ENCODE results near the gene KCNQ5. TPM values are rescaled to one million over a fixed set of nuclear protein-coding genes. Genes with fewer than 3 reads are reported as not detected.

KCNQ5 gene
- total and polyA plus RNA-seq, 2 donors (not counting 1 experiment from before 2014, with no cell fraction given) = 0.74 to 4.6 TPM

- Histone ChIP-seq H4K20me1 (ENCODE audit: control insufficient read depth, extremely low read depth, insufficient read depth, low read length) (no peaks in the 10 kb centered on the region), H3K9ac (ENCODE audit: insufficient read depth, low read length) (no peak overlapping the region), H3K79me2 (ENCODE audit: control insufficient read depth, insufficient read depth, low read length) (no peaks in the 10 kb centered on the region), H3K9me3 (ENCODE audit: control insufficient read depth, insufficient read depth, low read depth, low read length) (no peaks in the 10 kb centered on the region), H2AFZ (ENCODE audit: low read length) (no peak overlapping the region), H3K27ac (ENCODE audit: insufficient read depth, low read length) (no peak overlapping the region), H3K27me3 (ENCODE audit: control insufficient read depth, insufficient read depth, low read length) (no peaks in the 10 kb centered on the region), H3K4me1 (ENCODE audit: control insufficient read depth, extremely low read depth, insufficient read depth, low read length) (peaks cover 3% of the 10 kb centered on the region), H3K36me3 (ENCODE audit: control insufficient read depth, insufficient read depth, low read length) (no peaks in the 10 kb centered on the region), H3K4me2 (ENCODE audit: extremely low read depth, insufficient read depth, low read length) (no peak overlapping the region), H3K4me3 (replicated peaks in 1 of 4; ENCODE audit: control extremely low read depth in 1 of 4, insufficient read depth in 1 of 4, low read depth in 3 of 4, low read length in 4 of 4) (no peak overlapping the region)
- DNase-seq (ENCODE audit: low read depth in 2 of 2) = peak in 1 of 2 donors; percentile 41
- TF ChIP-seq EZH2 (IDR thresholded peaks at IDR 0.05; ENCODE audit: low read length, missing control alignments) = no peak
These were observed 29.3 kb downstream of the KCNQ5 start for GRCh38 chr6:72651174-72651573.

DNA sequence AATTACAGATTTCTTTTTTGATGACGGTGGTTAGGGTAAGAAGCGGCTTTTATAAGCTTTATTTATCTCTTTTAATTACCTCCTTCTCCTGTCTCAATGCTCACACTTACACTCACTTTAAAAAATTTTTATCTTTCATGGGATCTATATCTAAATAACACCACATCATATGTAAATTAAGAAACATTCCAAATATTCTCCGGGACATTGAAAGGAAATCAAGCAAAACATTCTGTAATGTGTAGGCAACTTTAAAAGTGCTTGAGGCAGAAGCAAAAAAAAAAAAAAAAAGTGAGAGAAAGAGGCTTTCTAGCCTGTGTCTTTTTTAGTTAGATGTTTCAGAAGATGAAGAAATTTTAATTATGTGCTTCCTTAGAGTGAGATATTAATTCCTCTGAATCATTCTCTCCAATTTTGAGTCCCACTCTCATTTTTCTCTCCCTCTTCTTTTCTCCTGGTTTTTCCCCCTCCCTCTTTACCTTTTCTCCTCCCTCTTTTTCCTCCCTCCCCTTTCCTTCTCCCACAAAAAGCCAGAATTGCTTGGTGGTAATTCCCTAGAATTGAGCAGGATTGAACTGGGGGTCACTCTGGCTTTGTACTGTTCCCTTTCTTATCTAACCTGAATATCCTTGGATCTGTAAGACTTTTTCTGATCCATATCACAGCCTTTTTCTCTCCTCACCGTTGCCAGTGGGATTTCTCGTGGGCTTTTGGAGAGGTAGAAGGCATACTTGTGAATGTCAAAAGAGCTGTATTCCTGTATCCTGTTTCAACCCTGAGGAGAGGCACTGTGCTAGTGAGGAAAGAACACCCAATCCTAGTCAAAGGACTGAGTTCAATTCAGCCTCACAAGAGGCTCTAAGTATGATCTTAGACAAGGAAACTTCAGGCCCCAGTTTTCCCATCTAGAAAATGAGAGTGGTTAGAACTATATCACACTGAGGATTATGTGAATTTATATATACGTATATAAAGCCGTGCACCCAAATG, 30.4 kb downstream of the KCNQ5 start:
- Histone ChIP-seq H3K36me3 (ENCODE audit: control insufficient read depth, insufficient read depth, low read length) (no peaks in the 10 kb centered on the region), H4K20me1 (ENCODE audit: control insufficient read depth, extremely low read depth, insufficient read depth, low read length) (no peaks in the 10 kb centered on the region), H3K27ac (ENCODE audit: insufficient read depth, low read length) (no peak overlapping the region), H3K4me3 (replicated peaks in 1 of 4; ENCODE audit: control extremely low read depth in 1 of 4, insufficient read depth in 1 of 4, low read depth in 3 of 4, low read length in 4 of 4) (no peak overlapping the region), H3K9me3 (ENCODE audit: control insufficient read depth, insufficient read depth, low read depth, low read length) (no peaks in the 10 kb centered on the region), H3K79me2 (ENCODE audit: control insufficient read depth, insufficient read depth, low read length) (no peaks in the 10 kb centered on the region), H3K4me2 (ENCODE audit: extremely low read depth, insufficient read depth, low read length) (no peak overlapping the region), H3K4me1 (ENCODE audit: control insufficient read depth, extremely low read depth, insufficient read depth, low read length) (peaks cover 3% of the 10 kb centered on the region), H3K27me3 (ENCODE audit: control insufficient read depth, insufficient read depth, low read length) (no peaks in the 10 kb centered on the region), H2AFZ (ENCODE audit: low read length) (no peak overlapping the region), H3K9ac (ENCODE audit: insufficient read depth, low read length) (no peak overlapping the region)
- no peak for DNase-seq (ENCODE audit: low read depth in 2 of 2)
- TF ChIP-seq EZH2 (IDR thresholded peaks at IDR 0.05; ENCODE audit: low read length, missing control alignments) (no peak), CTCF (conservative IDR thresholded peaks at IDR 0.05 in 1 of 2, IDR thresholded peaks at IDR 0.05 in 1 of 2; ENCODE audit: low read depth in 1 of 2, low read length in 2 of 2) (no peak)

GRCh38 chr6:72653026-72653425, 31.2 kb downstream of the KCNQ5 start:
- Histone ChIP-seq H3K4me3 (replicated peaks in 1 of 4; ENCODE audit: control extremely low read depth in 1 of 4, insufficient read depth in 1 of 4, low read depth in 3 of 4, low read length in 4 of 4) (no peak overlapping the region), H3K36me3 (ENCODE audit: control insufficient read depth, insufficient read depth, low read length) (no peaks in the 10 kb centered on the region), H3K4me1 (ENCODE audit: control insufficient read depth, extremely low read depth, insufficient read depth, low read length) (peaks cover 3% of the 10 kb centered on the region), H3K27me3 (ENCODE audit: control insufficient read depth, insufficient read depth, low read length) (no peaks in the 10 kb centered on the region), H2AFZ (ENCODE audit: low read length) (no peak overlapping the region), H3K9ac (ENCODE audit: insufficient read depth, low read length) (no peak overlapping the region), H4K20me1 (ENCODE audit: control insufficient read depth, extremely low read depth, insufficient read depth, low read length) (no peaks in the 10 kb centered on the region), H3K27ac (ENCODE audit: insufficient read depth, low read length) (no peak overlapping the region), H3K4me2 (ENCODE audit: extremely low read depth, insufficient read depth, low read length) (no peak overlapping the region), H3K9me3 (ENCODE audit: control insufficient read depth, insufficient read depth, low read depth, low read length) (no peaks in the 10 kb centered on the region), H3K79me2 (ENCODE audit: control insufficient read depth, insufficient read depth, low read length) (no peaks in the 10 kb centered on the region)
- DNase-seq (ENCODE audit: low read depth in 2 of 2) = no peak
- TF ChIP-seq EZH2 (IDR thresholded peaks at IDR 0.05; ENCODE audit: low read length, missing control alignments) (no peak), CTCF (conservative IDR thresholded peaks at IDR 0.05 in 1 of 2, IDR thresholded peaks at IDR 0.05 in 1 of 2; ENCODE audit: low read depth in 1 of 2, low read length in 2 of 2) (no peak)
